HG03575 (cell line): ENCODE measurements around the gene EPHB3.

Source experiments
- ATAC-seq: cut with Tn5 transposase; IDR thresholded peaks from one replicate; pipeline ENCODE4 v1.9.1; 2021; ENCODE audit not compliant: unreplicated experiment, insufficient number of reproducible peaks, low FRiP score; ENCODE audit errors: extremely low read depth

Gene EPHB3

DNA sequence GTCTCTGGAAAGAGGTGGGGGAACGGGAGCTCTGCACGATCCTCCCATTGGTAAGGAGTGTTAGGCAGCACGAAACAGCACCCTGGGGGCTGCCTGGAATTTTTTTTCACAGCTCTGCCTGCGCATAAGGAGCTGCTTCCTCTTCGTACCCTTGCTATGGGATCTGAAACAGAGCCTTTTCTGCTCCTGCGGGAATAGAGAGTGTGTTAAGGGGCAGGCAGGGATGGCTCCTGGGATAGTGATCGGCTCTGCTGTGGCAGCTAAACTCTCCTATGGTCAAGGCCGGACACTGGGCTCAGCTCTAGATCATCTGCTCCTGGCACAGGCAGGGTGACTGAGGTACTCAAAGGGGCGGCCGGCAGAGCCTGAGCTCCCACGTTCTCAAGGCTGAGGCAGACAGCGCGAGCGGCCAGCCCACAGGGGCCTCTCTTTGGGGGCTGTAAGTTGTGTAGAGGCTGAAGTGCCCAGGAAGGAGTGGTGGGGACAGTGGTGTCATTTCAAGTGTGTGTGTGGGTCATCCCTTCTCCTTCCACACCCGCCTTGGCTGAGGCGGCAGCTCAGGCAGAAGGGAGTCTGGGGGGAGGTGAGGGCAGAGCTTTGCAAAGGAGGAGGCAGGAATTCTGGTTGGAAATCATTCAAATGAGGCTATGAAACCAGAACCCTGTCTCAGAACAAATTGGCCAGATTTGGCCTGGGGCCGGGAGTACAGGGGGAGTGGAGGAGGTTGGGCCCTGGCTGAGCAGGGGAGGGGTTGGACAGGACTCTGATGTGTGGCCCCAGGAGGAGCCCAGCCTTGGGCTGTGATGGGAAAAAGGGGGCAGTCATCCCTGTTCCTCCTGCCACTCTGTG, 31.0 kb downstream of the EPHB3 start:
- ATAC-seq, result no peak

GRCh38 chr3:184593220-184593927, 31.8 kb downstream of the EPHB3 start:
- ATAC-seq, result no peak

DNA sequence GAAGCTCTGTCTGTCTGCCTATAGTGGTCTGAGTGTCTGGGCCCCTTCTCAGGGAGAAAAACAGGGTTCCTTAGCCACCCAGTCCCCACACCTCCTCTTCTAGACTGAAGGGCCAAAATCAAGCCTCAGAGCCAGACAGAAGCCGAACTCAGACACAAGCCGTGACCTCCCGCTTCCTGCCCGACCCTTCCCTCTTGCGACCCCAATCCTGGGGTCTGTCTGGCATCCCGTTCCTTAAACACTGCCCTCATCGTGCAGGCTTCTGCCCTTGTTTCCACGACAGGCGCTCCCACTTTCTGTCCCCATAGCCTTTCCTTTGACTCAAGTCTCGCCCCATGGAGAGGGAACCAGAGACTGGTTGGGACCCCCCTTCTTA, 32.3 kb downstream of the EPHB3 start:
- ATAC-seq, result no peak

GRCh38 chr3:184594371-184595001, 32.9 kb downstream of the EPHB3 start:
- ATAC-seq, result no peak

DNA sequence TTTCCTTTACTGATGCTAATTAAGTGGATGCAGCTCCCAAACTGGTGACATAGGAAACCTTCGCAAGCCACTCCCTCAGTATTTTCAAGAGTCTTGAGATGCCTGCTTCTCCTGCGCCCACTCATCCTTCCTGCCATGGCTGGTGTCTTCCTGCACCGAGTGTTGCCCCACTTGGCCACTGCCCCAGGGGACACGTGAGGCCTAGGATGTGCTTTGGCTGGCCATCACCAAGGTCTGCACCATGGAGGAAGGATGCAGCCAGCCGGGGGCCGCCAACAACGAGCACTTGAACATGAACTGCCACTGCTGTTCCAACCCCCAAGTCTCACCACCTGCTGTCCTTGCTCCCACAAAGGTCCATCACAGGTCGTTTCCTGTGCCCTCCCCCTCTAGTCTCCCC, 34.1 kb downstream of the EPHB3 start:
- ATAC-seq, result no peak

GRCh38 chr3:184596233-184596632, 34.6 kb downstream of the EPHB3 start:
- no peak for ATAC-seq

DNA sequence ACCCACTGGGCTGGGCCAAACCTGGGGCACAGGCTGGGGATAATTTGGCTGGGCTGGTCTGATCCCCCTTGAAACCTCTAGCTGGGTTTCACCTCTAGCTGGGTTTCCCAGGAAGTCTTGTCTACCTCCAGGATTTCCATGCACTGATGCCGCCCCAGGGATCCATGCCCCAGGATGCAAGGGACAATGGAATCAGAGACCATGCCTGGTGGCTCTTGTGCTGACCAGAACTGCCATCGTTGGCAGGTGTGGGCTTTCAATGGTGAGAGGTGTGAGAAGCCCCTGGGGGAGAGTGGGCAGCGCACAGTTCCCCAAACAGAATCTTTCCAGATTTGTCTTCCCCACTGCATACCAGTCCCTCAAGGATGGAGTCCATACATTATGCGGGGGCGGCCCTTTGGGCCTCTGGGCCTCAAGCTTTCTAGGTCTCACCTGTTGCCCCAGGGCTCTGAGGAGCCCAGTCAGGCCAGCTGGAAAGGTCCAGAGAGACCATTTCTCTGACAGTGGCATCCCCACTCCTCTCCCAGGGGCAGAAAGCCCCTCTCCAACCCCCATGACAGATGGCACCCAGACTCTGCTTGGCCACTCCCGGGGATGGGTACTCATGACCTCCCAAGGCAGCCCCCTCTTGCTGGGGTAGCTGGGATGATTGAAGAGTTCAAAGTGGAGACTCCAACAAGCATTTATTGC, 35.4 kb downstream of the EPHB3 start:
- no peak for ATAC-seq

- ATAC-seq, result no peak
Observed at GRCh38 chr3:184597829-184598573, 36.4 kb downstream of the EPHB3 start.

- ATAC-seq, result no peak
Observed at GRCh38 chr3:184598574-184598927, 37.0 kb downstream of the EPHB3 start.

DNA sequence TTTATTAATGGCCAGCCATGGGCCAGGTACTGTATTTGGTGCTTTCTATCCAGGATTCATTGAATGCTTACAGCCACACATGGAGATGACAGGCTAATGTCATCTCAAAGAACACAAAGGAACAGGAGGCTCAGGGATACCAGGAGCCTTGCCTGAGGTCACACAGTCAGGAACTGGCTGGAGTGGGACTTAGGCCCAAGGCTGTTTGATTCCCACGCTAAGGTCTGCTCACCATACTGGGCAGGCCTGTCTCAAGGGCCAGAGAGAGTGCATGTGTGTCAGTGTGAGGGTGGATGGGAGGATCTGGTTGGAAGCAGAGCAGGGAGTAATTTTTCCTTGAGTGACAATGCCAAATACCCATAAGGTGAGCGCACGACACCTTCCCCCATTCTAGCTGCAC, 37.6 kb downstream of the EPHB3 start:
- ATAC-seq, result no peak

GRCh38 chr3:184600685-184601377, 39.2 kb downstream of the EPHB3 start:
- ATAC-seq, result no peak

DNA sequence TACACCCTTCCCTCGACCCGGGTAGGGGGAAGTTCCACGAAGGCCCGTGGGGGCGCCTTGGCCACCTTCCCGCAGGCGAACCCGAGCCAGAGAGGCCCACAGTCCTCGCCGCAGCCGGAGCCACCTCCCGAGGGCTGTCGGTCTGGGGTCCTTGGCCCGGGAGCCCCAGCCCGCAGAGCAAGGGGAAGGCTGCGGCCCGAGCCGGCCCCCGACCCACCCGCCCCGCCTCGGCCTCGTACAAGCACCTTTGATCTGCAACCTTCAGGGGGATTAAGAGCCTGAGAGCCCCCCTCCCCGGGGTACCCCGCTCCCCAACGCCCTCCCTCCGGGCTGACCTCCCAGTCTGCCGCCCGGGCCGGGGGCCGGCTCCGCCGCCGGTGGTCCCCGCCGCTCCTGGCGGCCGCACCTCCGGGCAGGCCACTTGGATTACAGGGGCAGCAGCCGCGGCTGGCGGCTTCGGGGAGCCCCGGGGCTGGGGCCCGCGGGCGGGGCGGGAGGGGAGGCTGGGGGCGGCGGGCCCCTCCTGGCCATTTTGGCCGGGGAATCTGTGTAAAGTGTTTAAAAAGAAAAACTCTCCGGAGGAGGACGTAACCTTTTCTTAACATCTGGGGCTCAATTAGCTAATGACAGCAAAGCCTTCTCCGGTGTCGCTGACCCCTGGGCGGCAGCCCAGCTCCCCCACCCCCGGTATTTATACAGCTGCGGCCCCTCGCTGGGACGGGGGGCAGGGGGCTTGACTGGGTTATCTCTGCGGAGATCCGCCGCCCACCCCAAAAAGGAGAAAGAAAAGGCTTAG, 40.2 kb downstream of the EPHB3 start:
- no peak for ATAC-seq

GRCh38 chr3:184602372-184603150, 41.0 kb downstream of the EPHB3 start:
- no peak for ATAC-seq

- ATAC-seq, result no peak
Observed at GRCh38 chr3:184603151-184604030, 41.8 kb downstream of the EPHB3 start.

GRCh38 chr3:184604039-184604601, 42.5 kb downstream of the EPHB3 start:
- ATAC-seq, result no peak
